SU-DHL-6 (cell line): Measurements from ENCODE around the gene ECI2.

ENCODE experiments used
- EZH2phosphoT487 ChIP-seq: fragments of 200-600 bp; sonication (generic), shearing (Covaris generic); conservative IDR thresholded peaks from 2 replicates; pipeline ENCODE4 v1.6.1; 2018; ENCODE audit warnings: mild to moderate bottlenecking, antibody characterized with exemption, low read length, moderate library complexity, mixed read lengths
- TF ChIP-seq, protein P1 (sequence below): fragments of 200-600 bp; sonication (generic); IDR thresholded peaks from one replicate; pipeline ENCODE4 v1.5.1; 2017; ENCODE audit warnings: antibody characterized with exemption, mild to moderate bottlenecking, low read length, moderate library complexity; ENCODE audit not compliant: insufficient read depth, poor library complexity, severe bottlenecking

DNA sequence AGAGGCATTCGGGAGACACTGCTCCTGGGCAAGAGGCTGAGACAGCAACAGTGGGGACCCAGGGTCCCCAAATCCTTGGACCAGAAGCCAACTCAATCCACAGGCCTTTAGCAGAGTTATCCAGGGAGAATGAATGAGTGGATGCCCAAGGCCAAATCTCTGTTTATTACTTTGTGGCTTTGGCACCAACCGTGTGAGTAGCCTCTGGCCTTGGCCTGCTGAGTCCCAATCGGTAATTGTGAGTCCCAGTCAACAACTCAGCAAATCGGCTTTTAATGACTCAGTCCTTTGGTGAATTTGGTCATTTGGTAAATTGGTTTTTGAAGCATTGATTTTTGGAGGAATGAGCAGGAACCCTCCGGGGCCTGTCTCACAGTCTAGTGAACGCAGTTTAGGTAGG is 29.1 kb upstream of the ECI2 start:
- TF ChIP-seq, protein P1, sequence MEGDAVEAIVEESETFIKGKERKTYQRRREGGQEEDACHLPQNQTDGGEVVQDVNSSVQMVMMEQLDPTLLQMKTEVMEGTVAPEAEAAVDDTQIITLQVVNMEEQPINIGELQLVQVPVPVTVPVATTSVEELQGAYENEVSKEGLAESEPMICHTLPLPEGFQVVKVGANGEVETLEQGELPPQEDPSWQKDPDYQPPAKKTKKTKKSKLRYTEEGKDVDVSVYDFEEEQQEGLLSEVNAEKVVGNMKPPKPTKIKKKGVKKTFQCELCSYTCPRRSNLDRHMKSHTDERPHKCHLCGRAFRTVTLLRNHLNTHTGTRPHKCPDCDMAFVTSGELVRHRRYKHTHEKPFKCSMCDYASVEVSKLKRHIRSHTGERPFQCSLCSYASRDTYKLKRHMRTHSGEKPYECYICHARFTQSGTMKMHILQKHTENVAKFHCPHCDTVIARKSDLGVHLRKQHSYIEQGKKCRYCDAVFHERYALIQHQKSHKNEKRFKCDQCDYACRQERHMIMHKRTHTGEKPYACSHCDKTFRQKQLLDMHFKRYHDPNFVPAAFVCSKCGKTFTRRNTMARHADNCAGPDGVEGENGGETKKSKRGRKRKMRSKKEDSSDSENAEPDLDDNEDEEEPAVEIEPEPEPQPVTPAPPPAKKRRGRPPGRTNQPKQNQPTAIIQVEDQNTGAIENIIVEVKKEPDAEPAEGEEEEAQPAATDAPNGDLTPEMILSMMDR: no peak
- no peak for TF ChIP-seq EZH2phosphoT487
